D341Med (cell line): ENCODE data around the gene ZBTB45.
A peak's percentile ranks its signal among the peaks of the same experiment; 100 is the strongest.

Source experiments
- DNase-seq: peaks from one replicate; pipeline ENCODE4 v3.0.0; 2012; ENCODE audit warnings: low spot score

The ZBTB45 gene

GRCh38 chr19:58474997-58475713, 44.5 kb downstream of the ZBTB45 start:
- DNase-seq, result peak; percentile 23

- DNase-seq, result peak; percentile 20
Measured at GRCh38 chr19:58474291-58474996, 45.2 kb downstream of the ZBTB45 start.

- DNase-seq, result no peak
Measured at GRCh38 chr19:58473775-58474174, 45.8 kb downstream of the ZBTB45 start.

GRCh38 chr19:58471736-58472135, 47.9 kb downstream of the ZBTB45 start:
- DNase-seq, result no peak

- peak; percentile 5 for DNase-seq
Measured at GRCh38 chr19:58470837-58471543, 48.6 kb downstream of the ZBTB45 start.

GRCh38 chr19:58469241-58470013, 50.2 kb downstream of the ZBTB45 start:
- no peak for DNase-seq

- DNase-seq, result no peak
Measured at GRCh38 chr19:58468216-58468839, 51.3 kb downstream of the ZBTB45 start.

GRCh38 chr19:58466760-58467589, 52.6 kb downstream of the ZBTB45 start, which contains the start of gene ZNF324:
TSS of gene ZNF324 (plus strand) at chr19:58467080. CDS start at chr19:58469186, 2,106 bp downstream.
- peak; percentile 99 for DNase-seq

GRCh38 chr19:58466089-58466759, 53.4 kb downstream of the ZBTB45 start:
- DNase-seq, result no peak
